ENCODE data around the gene CALCOCO2.

- TF ChIP-seq CTCF (IDR thresholded peaks at IDR 0.05; ENCODE audit: low read depth, low read length, missing input control) (no peak), RXRA (IDR thresholded peaks at IDR 0.05) (no peak), FOXA1 (IDR thresholded peaks at IDR 0.05) (no peak), YY1 (IDR thresholded peaks at IDR 0.05) (no peak), JUND (IDR thresholded peaks at IDR 0.05) (no peak), ZBTB33 (IDR thresholded peaks at IDR 0.05) (no peak), HNF4G (IDR thresholded peaks at IDR 0.05) (no peak), EGR1 (IDR thresholded peaks at IDR 0.05; ENCODE audit: low read depth in 2 of 2) (no peak)
Observed at GRCh38 chr17:48850792-48851323, 20.0 kb downstream of the CALCOCO2 start.

Data from liver (tissue), 3 donors.